ENCODE data around the gene SERPINB2.

- no peak for TF ChIP-seq POLR2AphosphoS5 (IDR thresholded peaks at IDR 0.05; ENCODE audit: borderline replicate concordance, low read depth, low read length)
- TF ChIP-seq EZH2 (IDR thresholded peaks at IDR 0.05) = no peak
- no peak for TF ChIP-seq FOXP2 (optimal IDR thresholded peaks at IDR 0.05; ENCODE audit: control extremely low read depth, extremely low read length, insufficient read depth)
These were observed 20.2 kb downstream of the SERPINB2 start, which contains the start of gene SERPINB10 for GRCh38 chr18:63907664-63908063.

All from SK-N-MC (cell line).